Rectal smooth muscle tissue (tissue), 1 donor: ENCODE results near the gene CTRB1.
A peak's percentile ranks its signal among the peaks of the same experiment; 100 is the strongest.
"Not testable (repeated sequence)": the region's sequence is repeated elsewhere in the genome, so short reads cannot be mapped to it uniquely, and the experiment has no call there.

Experiments used
- H3K27ac ChIP-seq: one replicate; pipeline ENCODE4 v1.7.0; 2013; ENCODE audit warnings: low read depth, low read length, inconsistent platforms
- H3K27me3 ChIP-seq: one replicate; pipeline ENCODE4 v1.7.0; 2013; ENCODE audit warnings: low read length; ENCODE audit not compliant: control insufficient read depth, insufficient read depth
- H3K36me3 ChIP-seq: one replicate; pipeline ENCODE4 v1.7.0; 2013; ENCODE audit warnings: low read length; ENCODE audit not compliant: control insufficient read depth, insufficient read depth
- H3K4me1 ChIP-seq: one replicate; pipeline ENCODE4 v1.7.0; 2013; ENCODE audit warnings: low read length; ENCODE audit not compliant: control insufficient read depth, insufficient read depth
- H3K4me3 ChIP-seq: one replicate; pipeline ENCODE4 v1.7.0; 2013; ENCODE audit warnings: low read length
- H3K9ac ChIP-seq: one replicate; pipeline ENCODE4 v1.7.0; 2013; ENCODE audit warnings: low read length

Gene CTRB1

GRCh38 chr16:75231570-75231969, 12.8 kb downstream of the CTRB1 start:
- H3K4me3 ChIP-seq = no peak overlapping the region
- no peaks in the 10 kb centered on the region for H3K27me3 ChIP-seq
- H3K4me1 ChIP-seq = peaks cover 4% of the 10 kb centered on the region
- peaks cover 7% of the 10 kb centered on the region for H3K36me3 ChIP-seq
- H3K9ac ChIP-seq = no peak overlapping the region
- H3K27ac ChIP-seq = no peak overlapping the region

GRCh38 chr16:75233611-75233938, 14.8 kb downstream of the CTRB1 start:
- H3K9ac ChIP-seq = no peak overlapping the region
- H3K36me3 ChIP-seq = peaks cover 7% of the 10 kb centered on the region
- no peak overlapping the region for H3K4me3 ChIP-seq
- peak overlapping the region; percentile 14 for H3K27ac ChIP-seq
- peaks cover 13% of the 10 kb centered on the region for H3K4me1 ChIP-seq
- H3K27me3 ChIP-seq = no peaks in the 10 kb centered on the region

- no peak overlapping the region for H3K4me3 ChIP-seq
- H3K36me3 ChIP-seq = peaks cover 3% of the 10 kb centered on the region
- no peak overlapping the region for H3K9ac ChIP-seq
- peaks cover 27% of the 10 kb centered on the region for H3K4me1 ChIP-seq
- H3K27ac ChIP-seq = no peak overlapping the region
- no peaks in the 10 kb centered on the region for H3K27me3 ChIP-seq
Observed at GRCh38 chr16:75234856-75235696, 16.3 kb downstream of the CTRB1 start.

- Histone ChIP-seq H3K4me1 (peaks cover 27% of the 10 kb centered on the region), H3K36me3 (peaks cover 5% of the 10 kb centered on the region), H3K27ac (no peak overlapping the region), H3K27me3 (no peaks in the 10 kb centered on the region), H3K4me3 (no peak overlapping the region), H3K9ac (no peak overlapping the region)
Observed at GRCh38 chr16:75235721-75236193, 17.0 kb downstream of the CTRB1 start.

- peaks cover 27% of the 10 kb centered on the region for H3K4me1 ChIP-seq
- no peaks in the 10 kb centered on the region for H3K27me3 ChIP-seq
- H3K4me3 ChIP-seq = no peak overlapping the region
- H3K36me3 ChIP-seq = peaks cover 9% of the 10 kb centered on the region
- H3K9ac ChIP-seq = no peak overlapping the region
- H3K27ac ChIP-seq = no peak overlapping the region
Observed at GRCh38 chr16:75236232-75236631, 17.4 kb downstream of the CTRB1 start.

- no peak overlapping the region for H3K9ac ChIP-seq
- no peaks in the 10 kb centered on the region for H3K27me3 ChIP-seq
- H3K27ac ChIP-seq = no peak overlapping the region
- no peak overlapping the region for H3K4me3 ChIP-seq
- peaks cover 27% of the 10 kb centered on the region for H3K4me1 ChIP-seq
- peaks cover 12% of the 10 kb centered on the region for H3K36me3 ChIP-seq
Observed at GRCh38 chr16:75236736-75237397, 18.1 kb downstream of the CTRB1 start.

GRCh38 chr16:75237398-75238131, 18.8 kb downstream of the CTRB1 start:
- peaks cover 18% of the 10 kb centered on the region for H3K36me3 ChIP-seq
- H3K9ac ChIP-seq = no peak overlapping the region
- H3K27ac ChIP-seq = peak overlapping the region; percentile 73
- H3K27me3 ChIP-seq = no peaks in the 10 kb centered on the region
- peaks cover 27% of the 10 kb centered on the region for H3K4me1 ChIP-seq
- no peak overlapping the region for H3K4me3 ChIP-seq

GRCh38 chr16:75238132-75238852, 19.5 kb downstream of the CTRB1 start:
- Histone ChIP-seq H3K27ac (peak overlapping the region; percentile 73), H3K4me3 (no peak overlapping the region), H3K9ac (no peak overlapping the region), H3K27me3 (no peaks in the 10 kb centered on the region), H3K36me3 (peaks cover 19% of the 10 kb centered on the region), H3K4me1 (peaks cover 27% of the 10 kb centered on the region)

GRCh38 chr16:75238853-75239541, 20.2 kb downstream of the CTRB1 start:
- peak overlapping the region; percentile 73 for H3K27ac ChIP-seq
- peaks cover 30% of the 10 kb centered on the region for H3K4me1 ChIP-seq
- no peak overlapping the region for H3K9ac ChIP-seq
- no peak overlapping the region for H3K4me3 ChIP-seq
- peaks cover 19% of the 10 kb centered on the region for H3K36me3 ChIP-seq
- no peaks in the 10 kb centered on the region for H3K27me3 ChIP-seq

GRCh38 chr16:75239542-75240122, 20.8 kb downstream of the CTRB1 start:
- peaks cover 19% of the 10 kb centered on the region for H3K36me3 ChIP-seq
- peak overlapping the region; percentile 5 for H3K27ac ChIP-seq
- no peak overlapping the region for H3K4me3 ChIP-seq
- H3K4me1 ChIP-seq = peaks cover 32% of the 10 kb centered on the region
- no peak overlapping the region for H3K9ac ChIP-seq
- no peaks in the 10 kb centered on the region for H3K27me3 ChIP-seq

- H3K9ac ChIP-seq = not testable (repeated sequence)
Observed at GRCh38 chr16:75240633-75241032, 21.8 kb downstream of the CTRB1 start.

More at GRCh38 chr16:75240633-75241032, 21.8 kb downstream of the CTRB1 start:
- H3K27me3 ChIP-seq, H3K27ac ChIP-seq, H3K4me3 ChIP-seq: not testable (repeated sequence)
- H3K36me3 ChIP-seq = peaks cover 16% of the 10 kb centered on the region
- peaks cover 40% of the 10 kb centered on the region for H3K4me1 ChIP-seq
